RPMI7951 (cell line): Measurements from ENCODE around the gene CACNA1E. TPM values are rescaled to one million over a fixed set of nuclear protein-coding genes. Genes with fewer than 3 reads are reported as not detected.

Experiments used
- DNase-seq: peaks from one replicate; pipeline ENCODE4 v3.0.0-alpha.2; 2012; ENCODE audit warnings: low read depth
- total RNA-seq: library from RNA; depleted of rRNA; stranded (reverse); fragments of >200 nt; shearing (Covaris generic); gene quantifications from 2 replicates; pipeline ENCODE4 v1.2.3, GENCODE V29; 2014

CACNA1E gene
- total RNA-seq, 1 experiment from 2014 or later = not detected

GRCh38 chr1:181577475-181577874 lies 94.2 kb downstream of the CACNA1E start:
- no peak for DNase-seq

- DNase-seq = no peak
Measured at GRCh38 chr1:181583598-181583997, 100.3 kb downstream of the CACNA1E start.

DNA sequence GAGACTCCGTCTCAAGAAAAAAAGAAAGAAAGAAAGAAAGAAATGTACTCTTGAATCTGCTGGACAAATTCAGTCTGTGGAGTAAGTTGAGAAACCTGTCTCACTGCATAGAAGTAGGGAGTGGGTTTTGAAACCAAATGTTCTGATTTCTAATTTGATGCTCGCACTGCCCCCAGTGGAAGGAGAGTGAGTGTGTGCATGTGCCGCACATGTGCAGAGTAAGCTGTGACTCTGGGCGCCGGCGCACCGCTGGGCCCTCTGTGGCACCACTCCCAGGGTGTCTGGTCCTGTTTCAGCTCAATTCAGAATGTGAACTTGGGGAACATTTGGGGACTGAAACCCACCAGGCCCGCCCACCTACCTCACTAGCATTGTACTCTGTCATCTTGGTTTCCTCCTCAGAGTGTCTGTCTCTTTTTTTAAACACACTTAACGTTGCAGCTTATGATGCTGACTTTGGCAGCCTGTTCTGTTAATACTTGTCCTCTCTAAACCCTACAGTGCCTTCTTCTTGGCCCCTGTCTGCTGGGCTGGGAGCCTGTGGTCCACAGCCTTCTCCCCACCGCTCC lies 104.6 kb downstream of the CACNA1E start:
- DNase-seq = no peak

DNA sequence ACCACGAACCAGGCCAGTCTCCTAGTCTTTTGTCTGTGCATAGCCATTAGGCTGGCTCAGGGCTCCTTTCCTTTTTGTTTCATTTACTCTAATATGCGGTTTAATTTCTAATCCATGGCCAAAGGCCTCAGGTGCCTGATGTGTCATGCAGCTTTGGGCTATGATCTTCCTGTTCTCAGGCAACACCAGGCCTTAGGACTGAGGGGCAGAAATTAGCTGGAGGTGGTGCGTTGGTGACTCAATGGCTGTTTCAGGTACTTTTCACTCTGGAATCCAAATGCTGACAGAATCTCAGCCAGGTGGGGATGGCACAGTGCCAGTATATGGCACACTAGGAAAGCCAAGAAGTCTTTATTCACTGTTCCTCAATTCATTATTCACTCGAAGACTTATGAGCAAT lies 105.3 kb downstream of the CACNA1E start:
- DNase-seq = no peak

GRCh38 chr1:181592255-181592859 lies 109.0 kb downstream of the CACNA1E start:
- DNase-seq = no peak

DNA sequence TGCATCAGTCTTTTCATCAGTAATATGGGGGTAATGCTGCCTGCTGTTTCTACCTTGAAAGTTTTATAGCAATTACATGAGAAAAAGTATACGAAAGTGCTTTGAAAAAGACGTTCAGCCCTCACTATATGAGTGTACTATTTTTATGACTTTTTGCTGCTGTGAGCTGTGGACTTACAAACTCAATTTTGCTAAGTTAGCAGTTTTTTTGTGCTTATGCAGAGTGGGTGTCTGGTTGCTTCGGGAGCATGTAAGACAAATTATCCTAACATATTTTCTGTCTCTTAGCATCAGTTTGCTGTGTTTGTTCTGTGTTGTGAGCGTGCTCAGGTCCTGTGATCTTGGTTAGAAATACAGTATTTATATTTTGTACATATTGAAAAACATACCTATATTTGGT lies 109.7 kb downstream of the CACNA1E start:
- DNase-seq = no peak

GRCh38 chr1:181594553-181594952 lies 111.2 kb downstream of the CACNA1E start:
- DNase-seq = no peak

- no peak for DNase-seq
Measured at GRCh38 chr1:181595234-181595633, 111.9 kb downstream of the CACNA1E start.

DNA sequence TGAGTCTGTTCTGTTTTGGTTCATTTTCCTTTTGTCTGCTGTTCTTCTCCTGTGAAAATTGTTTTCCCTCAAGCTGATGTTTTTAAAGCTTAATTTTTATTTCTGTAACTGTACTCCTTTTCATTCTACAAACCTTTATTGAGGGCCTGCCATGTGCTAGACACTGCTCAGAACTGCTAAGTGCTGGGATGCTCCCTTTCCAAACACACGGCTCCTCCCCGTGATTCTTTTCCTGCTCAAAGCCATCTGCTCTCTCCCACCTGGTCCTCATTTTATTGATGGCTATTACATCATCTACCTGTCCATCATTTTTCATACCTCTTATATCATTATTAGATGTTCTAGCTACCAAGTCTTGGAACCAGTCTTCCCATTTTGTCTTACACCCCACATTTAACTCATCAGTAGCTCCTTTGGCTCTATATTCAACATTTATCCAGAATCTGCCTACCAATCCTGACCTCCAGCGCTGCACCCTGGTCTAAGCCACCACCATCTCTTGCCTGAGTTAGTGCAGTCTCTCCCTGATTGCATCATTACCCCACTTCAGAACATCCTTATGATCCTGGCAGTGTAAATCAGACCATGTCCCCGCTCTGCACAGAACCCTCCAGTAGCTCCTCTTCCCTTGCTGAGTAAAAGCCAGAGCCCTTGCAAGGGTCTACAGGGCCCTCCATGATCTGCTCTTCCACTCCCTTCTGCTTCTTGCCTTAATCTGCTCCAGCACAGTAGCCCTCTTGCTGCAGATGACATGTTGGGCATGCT lies 118.1 kb downstream of the CACNA1E start:
- no peak for DNase-seq

DNA sequence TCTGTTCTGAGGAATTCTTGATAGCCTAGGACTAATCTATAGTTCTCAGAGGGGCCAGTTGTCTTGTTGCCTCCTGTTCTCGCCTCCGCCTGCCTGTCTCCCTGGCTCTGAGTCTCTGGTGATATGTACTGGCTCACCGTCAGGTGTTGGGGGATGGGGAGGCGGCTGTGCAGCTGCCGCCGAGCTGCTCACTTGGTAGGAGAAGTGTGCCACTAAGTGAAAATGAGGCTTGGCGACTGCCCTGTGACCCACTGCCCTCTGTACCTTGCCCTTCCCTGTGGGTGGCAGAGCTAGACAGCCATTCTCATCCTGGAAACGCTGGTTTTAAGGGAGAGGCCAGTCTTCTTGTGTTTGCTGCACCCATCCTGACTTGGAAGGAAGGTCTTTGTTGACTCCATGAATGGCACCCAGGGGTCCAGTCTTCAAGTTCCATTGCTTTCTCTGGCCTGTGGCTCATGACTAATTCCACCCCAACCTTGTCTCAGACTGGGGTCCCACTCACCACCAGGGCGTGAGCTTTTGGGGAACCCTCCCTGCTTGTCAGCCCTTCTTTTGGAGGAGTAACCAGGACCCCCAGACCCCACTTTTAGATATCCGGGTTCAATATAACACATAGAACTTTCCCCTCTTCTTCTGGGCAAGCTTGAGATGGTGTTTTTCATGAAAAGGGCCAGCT lies 120.6 kb downstream of the CACNA1E start:
- no peak for DNase-seq

DNA sequence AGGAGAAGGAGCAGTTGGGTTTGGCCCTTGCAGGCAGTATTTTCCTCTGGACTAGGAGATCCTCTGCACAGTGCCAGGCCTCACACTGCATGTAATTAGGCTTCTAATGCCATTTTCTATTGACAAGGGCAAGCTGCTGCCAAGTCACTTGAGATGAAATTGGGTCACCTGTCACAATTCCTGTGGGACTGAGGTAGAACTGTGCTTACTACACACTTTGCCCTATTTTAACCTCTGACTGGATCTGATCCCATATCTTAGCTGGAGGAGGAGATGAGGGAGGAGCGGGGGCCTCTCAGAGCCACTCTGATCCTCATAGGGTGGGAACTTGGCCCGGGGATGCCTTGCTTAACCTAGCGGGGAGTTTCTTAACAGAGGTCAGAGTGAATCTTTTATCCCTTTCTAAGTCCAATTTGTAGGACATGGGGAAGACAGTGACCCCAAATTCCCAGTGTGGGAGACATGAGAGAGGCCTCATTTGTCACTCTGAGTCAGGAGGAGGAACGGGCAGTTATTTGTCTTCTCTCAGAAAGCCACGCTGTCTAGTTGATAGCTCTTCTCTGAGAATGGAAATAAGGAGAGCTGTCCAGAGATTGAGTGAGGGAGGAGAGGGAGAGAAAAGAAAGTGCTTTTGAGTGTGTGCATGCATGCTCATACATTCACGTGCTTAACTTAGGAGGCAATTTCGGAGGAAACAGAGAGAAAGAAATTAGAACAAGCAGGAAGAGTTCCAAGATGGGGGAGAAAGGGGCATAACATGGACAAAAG lies 121.3 kb downstream of the CACNA1E start:
- DNase-seq = no peak

GRCh38 chr1:181607524-181607923 lies 124.2 kb downstream of the CACNA1E start:
- DNase-seq = no peak

DNA sequence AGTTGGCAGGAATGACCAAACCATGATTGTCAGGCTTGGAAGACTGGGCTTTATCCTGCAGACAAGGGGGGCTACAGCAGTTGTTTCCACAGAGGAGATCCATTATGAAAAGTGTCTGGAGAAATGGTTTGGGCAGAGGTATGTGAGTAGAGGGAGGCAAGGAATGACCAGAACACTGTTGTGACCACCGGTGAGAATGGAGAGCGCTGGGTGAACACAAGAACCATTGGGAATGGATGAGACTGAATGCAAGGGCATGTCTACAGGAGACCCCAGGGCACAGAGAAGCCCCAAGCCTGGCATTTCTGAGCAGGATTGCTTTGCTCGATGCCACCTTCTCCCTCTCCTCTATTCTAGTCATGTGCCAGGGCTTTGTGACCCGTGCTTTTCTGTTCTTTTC lies 125.1 kb downstream of the CACNA1E start:
- no peak for DNase-seq

DNA sequence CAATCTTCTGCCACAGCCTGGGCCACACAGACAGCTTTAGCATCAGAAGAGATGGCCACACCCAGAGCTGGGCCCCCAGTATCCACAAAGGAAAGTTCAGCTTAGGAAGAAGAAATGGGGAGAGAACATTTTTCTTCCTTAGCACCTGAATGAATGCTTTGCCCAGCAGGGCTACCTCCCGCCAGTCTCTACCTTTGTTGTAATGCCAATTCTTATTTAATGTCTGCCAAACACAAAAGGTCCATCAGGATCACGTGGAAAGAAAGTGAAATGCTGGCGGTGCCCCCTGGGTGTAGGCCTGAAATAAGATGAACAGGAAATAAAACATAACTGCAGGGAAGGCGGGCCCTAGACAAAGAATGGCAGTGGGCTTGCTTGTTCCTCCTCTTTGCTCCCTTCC lies 125.6 kb downstream of the CACNA1E start:
- no peak for DNase-seq

GRCh38 chr1:181612100-181612499 lies 128.8 kb downstream of the CACNA1E start:
- DNase-seq = no peak

DNA sequence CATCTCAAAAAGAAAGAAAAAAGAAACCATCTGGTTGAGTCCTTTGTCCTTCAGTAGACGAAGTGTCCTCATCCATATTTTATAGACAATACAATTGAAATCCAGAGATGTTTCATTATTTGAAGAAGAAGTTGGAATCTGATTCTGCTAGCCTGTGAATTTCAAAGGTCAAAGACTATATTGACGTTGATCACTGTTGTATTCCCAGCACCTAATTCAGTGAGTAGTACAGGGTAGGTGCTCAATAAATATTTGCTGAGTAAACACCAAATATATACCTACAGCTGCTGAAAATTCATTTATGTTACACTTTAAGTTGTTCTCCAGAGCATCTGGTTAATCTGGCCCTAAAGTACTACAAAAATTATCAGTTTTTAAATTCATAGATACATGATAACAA lies 135.2 kb downstream of the CACNA1E start:
- DNase-seq = no peak

DNA sequence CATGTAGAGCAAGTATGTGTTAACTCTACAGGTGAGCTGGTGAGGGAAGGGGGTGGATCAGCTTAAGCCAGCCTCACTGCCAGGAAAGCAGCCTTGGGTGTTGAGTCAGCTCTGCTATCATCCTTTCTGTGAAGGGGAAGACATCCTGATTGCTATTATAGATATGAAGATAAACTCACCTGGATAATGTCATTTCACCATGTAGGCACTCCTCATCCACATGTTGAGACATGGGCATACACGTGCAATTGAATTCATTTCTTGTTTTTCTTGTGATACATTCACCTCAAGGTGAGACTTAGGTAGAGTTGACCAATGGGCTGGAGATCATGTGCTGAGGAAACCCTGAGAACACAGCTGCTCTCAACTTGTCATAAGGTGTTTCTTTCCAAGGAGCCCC lies 136.9 kb downstream of the CACNA1E start:
- no peak for DNase-seq

- DNase-seq = no peak
Measured at GRCh38 chr1:181623850-181624249, 140.5 kb downstream of the CACNA1E start.

DNA sequence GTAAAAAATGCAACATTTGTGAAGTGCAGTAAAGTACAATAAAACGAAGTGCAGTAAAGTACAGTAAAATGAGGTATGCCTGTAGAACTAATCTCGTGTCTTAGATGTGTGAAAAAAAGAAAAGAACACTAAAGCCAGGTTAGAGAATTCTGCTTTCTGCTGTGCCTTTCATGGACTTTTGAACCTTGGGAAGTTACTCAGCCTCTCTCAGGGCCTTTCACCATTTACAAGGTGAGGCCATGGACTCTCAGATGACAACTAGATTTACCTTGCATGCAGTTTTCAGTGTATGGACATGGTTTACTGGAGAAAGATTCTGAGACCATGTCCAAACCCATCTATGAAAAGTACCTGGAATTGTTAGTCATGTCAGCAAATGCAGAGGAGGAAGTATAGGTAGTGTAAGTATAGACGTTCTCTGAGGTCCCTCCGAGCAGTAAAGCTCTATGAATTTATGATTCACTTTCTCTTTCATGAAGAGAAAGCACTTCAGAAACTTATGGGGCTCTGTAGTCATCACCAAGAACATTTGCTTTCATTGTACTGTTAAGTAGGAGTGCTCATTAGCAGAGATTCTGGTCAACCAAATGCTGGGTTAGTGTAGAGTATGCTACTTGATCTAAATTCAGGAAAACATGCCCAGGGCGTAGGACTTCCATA lies 143.1 kb downstream of the CACNA1E start:
- DNase-seq = no peak

DNA sequence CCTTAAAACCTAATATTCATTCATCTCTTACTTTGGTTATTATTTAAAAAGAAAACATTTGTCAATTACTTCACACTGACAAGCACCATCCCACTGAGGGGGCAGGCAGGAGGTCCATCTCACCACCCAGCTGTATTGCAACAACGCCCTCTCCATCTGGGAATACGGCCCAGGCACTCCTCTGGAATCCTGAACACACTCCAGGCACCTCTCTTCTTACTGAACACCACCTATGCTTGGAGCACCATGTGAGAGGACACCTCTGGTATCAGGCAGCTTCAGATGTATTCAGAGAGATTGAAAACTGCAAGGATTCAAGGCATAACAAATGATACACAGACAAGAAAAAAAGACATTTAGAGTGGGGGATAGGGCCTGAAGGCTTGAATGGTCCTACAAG lies 147.1 kb downstream of the CACNA1E start:
- no peak for DNase-seq

- no peak for DNase-seq
Measured at GRCh38 chr1:181630838-181631237, 147.5 kb downstream of the CACNA1E start.
